ENCODE results near the gene NTM. TPM values are rescaled to one million over a fixed set of nuclear protein-coding genes. Genes with fewer than 3 reads are reported as not detected.

The NTM gene
- total RNA-seq, 1 donor from 2014 or later: 82.7 TPM

- H3K9me3 Mint-ChIP-seq (ENCODE audit: unreplicated experiment): peaks cover 3% of the 10 kb centered on the region
These were observed 471.7 kb downstream of the NTM start for GRCh38 chr11:131841925-131842635.

GRCh38 chr11:131845255-131845654 is 474.8 kb downstream of the NTM start:
- TF ChIP-seq CTCF (IDR thresholded peaks at IDR 0.05): no peak
- peaks cover 52% of the 10 kb centered on the region for H3K27me3 Mint-ChIP-seq (ENCODE audit: unreplicated experiment)
- H3K9me3 Mint-ChIP-seq (ENCODE audit: unreplicated experiment): no peaks in the 10 kb centered on the region
- no peaks in the 10 kb centered on the region for H3K4me1 Mint-ChIP-seq (ENCODE audit: unreplicated experiment)
- H3K4me3 Mint-ChIP-seq (ENCODE audit: unreplicated experiment): no peak overlapping the region
- DNase-seq (ENCODE audit: extremely low spot score, unreplicated experiment): no peak
- no peak overlapping the region for H3K27ac Mint-ChIP-seq (ENCODE audit: unreplicated experiment)
- H3K36me3 Mint-ChIP-seq (ENCODE audit: unreplicated experiment): no peaks in the 10 kb centered on the region

More at GRCh38 chr11:131841925-131842635, 471.7 kb downstream of the NTM start:
- Mint-ChIP-seq H3K36me3 (ENCODE audit: unreplicated experiment) (no peaks in the 10 kb centered on the region), H3K4me1 (ENCODE audit: unreplicated experiment) (no peaks in the 10 kb centered on the region), H3K27me3 (ENCODE audit: unreplicated experiment) (peaks cover 57% of the 10 kb centered on the region), H3K27ac (ENCODE audit: unreplicated experiment) (no peak overlapping the region), H3K4me3 (ENCODE audit: unreplicated experiment) (no peak overlapping the region)
- no peak for TF ChIP-seq CTCF (IDR thresholded peaks at IDR 0.05)
- DNase-seq (ENCODE audit: extremely low spot score, unreplicated experiment): no peak

GRCh38 chr11:131849485-131849884 is 479.1 kb downstream of the NTM start:
- Mint-ChIP-seq H3K27me3 (ENCODE audit: unreplicated experiment) (peaks cover 62% of the 10 kb centered on the region), H3K4me3 (ENCODE audit: unreplicated experiment) (no peak overlapping the region), H3K4me1 (ENCODE audit: unreplicated experiment) (no peaks in the 10 kb centered on the region), H3K9me3 (ENCODE audit: unreplicated experiment) (no peaks in the 10 kb centered on the region), H3K27ac (ENCODE audit: unreplicated experiment) (no peak overlapping the region), H3K36me3 (ENCODE audit: unreplicated experiment) (no peaks in the 10 kb centered on the region)
- no peak for TF ChIP-seq CTCF (IDR thresholded peaks at IDR 0.05)
- DNase-seq (ENCODE audit: extremely low spot score, unreplicated experiment): no peak

GRCh38 chr11:131850507-131850906 is 480.1 kb downstream of the NTM start:
- peaks cover 63% of the 10 kb centered on the region for H3K27me3 Mint-ChIP-seq (ENCODE audit: unreplicated experiment)
- no peaks in the 10 kb centered on the region for H3K4me1 Mint-ChIP-seq (ENCODE audit: unreplicated experiment)

More at GRCh38 chr11:131850507-131850906, 480.1 kb downstream of the NTM start:
- no peaks in the 10 kb centered on the region for H3K36me3 Mint-ChIP-seq (ENCODE audit: unreplicated experiment)
- TF ChIP-seq CTCF (IDR thresholded peaks at IDR 0.05): no peak
- no peak overlapping the region for H3K4me3 Mint-ChIP-seq (ENCODE audit: unreplicated experiment)
- DNase-seq (ENCODE audit: extremely low spot score, unreplicated experiment): no peak
- no peaks in the 10 kb centered on the region for H3K9me3 Mint-ChIP-seq (ENCODE audit: unreplicated experiment)
- no peak overlapping the region for H3K27ac Mint-ChIP-seq (ENCODE audit: unreplicated experiment)

Data from osteocyte (in vitro differentiated cells).